Naive B cell (primary cell): ENCODE data around the gene SLN. TPM values are rescaled to one million over a fixed set of nuclear protein-coding genes. Genes with fewer than 3 reads are reported as not detected.

Source experiments
- ATAC-seq, 2 donors: fragments of 150-1000 bp; cut with Tn5 transposase; 2 replicates each; pipeline ENCODE4 v1.10.0; 2021; ENCODE audit warnings: low read depth in 2 of 2, mild to moderate bottlenecking in 2 of 2, moderate library complexity in 2 of 2
- DNase-seq: peaks from one replicate; pipeline ENCODE4 v3.0.0; 2022
- H3K27ac Mint-ChIP-seq, 6 donors: one replicate each; pipeline ENCODE4 v1.8.0; 2020 to 2022; ENCODE audit warnings: mild to moderate bottlenecking in 6 of 6, mixed read lengths in 6 of 6, moderate library complexity in 5 of 6, inconsistent platforms in 2 of 6
- H3K27me3 Mint-ChIP-seq, 3 donors: one replicate each; pipeline ENCODE4 v1.8.0; 2021 to 2022; ENCODE audit warnings: mixed read lengths in 3 of 3, mild to moderate bottlenecking in 1 of 3
- H3K36me3 Mint-ChIP-seq, 2 donors: one replicate each; pipeline ENCODE4 v1.8.0; 2020 to 2022; ENCODE audit warnings: mixed read lengths in 2 of 2, inconsistent platforms in 1 of 2, mild to moderate bottlenecking in 1 of 2
- H3K4me1 Mint-ChIP-seq, 3 donors: one replicate each; pipeline ENCODE4 v1.8.0; 2020 to 2022; ENCODE audit warnings: mixed read lengths in 3 of 3, inconsistent platforms in 1 of 3, mild to moderate bottlenecking in 1 of 3, moderate library complexity in 1 of 3
- H3K4me3 Mint-ChIP-seq, 8 donors: one replicate each; pipeline ENCODE4 v1.8.0; 2020 to 2022; ENCODE audit warnings: mild to moderate bottlenecking in 8 of 8, mixed read lengths in 8 of 8, moderate library complexity in 8 of 8, inconsistent platforms in 2 of 8
- H3K9me3 Mint-ChIP-seq, 7 donors: one replicate each; pipeline ENCODE4 v1.8.0; 2020 to 2022; ENCODE audit warnings: mixed read lengths in 7 of 7, mild to moderate bottlenecking in 5 of 7, inconsistent platforms in 2 of 7, moderate library complexity in 1 of 7
- polyA plus RNA-seq, 6 donors: library from polyadenylated mRNA; unstranded; fragments of 300-500 nt; fragmentation: Illumina TruSeq; gene quantifications; one replicate each; pipeline ENCODE4 v1.2.3, GENCODE V29; 2021; ENCODE audit warnings: low read depth in 6 of 6

Gene SLN
- polyA plus RNA-seq, 6 donors from 2014 or later = not detected

GRCh38 chr11:107740271-107740670 is 28.4 kb upstream of the SLN start:
- H3K27ac Mint-ChIP-seq = no peak overlapping the region
- H3K9me3 Mint-ChIP-seq = peaks cover 0 to 20% (median 5%) of the 10 kb centered on the region in 7 donors
- ATAC-seq = no peak
- peaks cover 27 to 59% (median 33%) of the 10 kb centered on the region in 3 donors for H3K27me3 Mint-ChIP-seq
- no peak overlapping the region for H3K4me3 Mint-ChIP-seq
- H3K4me1 Mint-ChIP-seq = no peaks in the 10 kb centered on the region
- DNase-seq = no peak
- H3K36me3 Mint-ChIP-seq = peaks cover 0 to 10% of the 10 kb centered on the region in 2 donors

- peaks cover 0 to 19% (median 7%) of the 10 kb centered on the region in 7 donors for H3K9me3 Mint-ChIP-seq
- no peak overlapping the region for H3K4me3 Mint-ChIP-seq
- H3K27me3 Mint-ChIP-seq = peaks cover 15 to 46% (median 28%) of the 10 kb centered on the region in 3 donors
- ATAC-seq = no peak
- no peak for DNase-seq
- H3K36me3 Mint-ChIP-seq = peaks cover 0 to 10% of the 10 kb centered on the region in 2 donors
- no peaks in the 10 kb centered on the region for H3K4me1 Mint-ChIP-seq
- H3K27ac Mint-ChIP-seq = no peak overlapping the region
Observed at GRCh38 chr11:107736546-107736945, 24.7 kb upstream of the SLN start.

GRCh38 chr11:107733518-107733917 is 21.7 kb upstream of the SLN start:
- Mint-ChIP-seq H3K36me3 (no peaks in the 10 kb centered on the region), H3K9me3 (peaks cover 0 to 3% (median 0%) of the 10 kb centered on the region in 7 donors), H3K27ac (peak overlapping the region in 1 of 6 donors; percentile 16), H3K27me3 (peaks cover 6 to 17% (median 11%) of the 10 kb centered on the region in 3 donors), H3K4me1 (no peaks in the 10 kb centered on the region), H3K4me3 (no peak overlapping the region)
- ATAC-seq (no peak), DNase-seq (no peak)

DNA sequence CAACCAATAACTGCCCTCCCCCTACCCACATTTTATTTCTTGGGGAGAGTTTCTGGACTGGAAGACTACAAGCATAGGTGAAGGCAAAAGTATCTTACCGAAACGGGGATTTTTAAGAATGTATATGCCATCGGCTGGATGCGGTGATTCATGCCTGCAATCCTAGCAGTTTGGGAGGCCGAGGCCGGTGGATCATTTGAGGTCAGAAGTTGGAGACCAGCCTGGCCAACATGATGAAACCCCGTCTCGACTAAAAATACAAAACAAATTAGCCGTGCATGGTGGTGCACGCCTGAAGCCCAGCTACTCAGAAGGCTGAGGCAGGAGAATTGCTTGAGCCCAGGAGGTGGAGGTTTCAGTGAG is 20.8 kb upstream of the SLN start:
- Mint-ChIP-seq H3K4me3 (no peak overlapping the region), H3K9me3 (peaks cover 0 to 2% (median 0%) of the 10 kb centered on the region in 7 donors), H3K27me3 (peaks cover 7 to 17% (median 14%) of the 10 kb centered on the region in 3 donors), H3K36me3 (no peaks in the 10 kb centered on the region), H3K27ac (no peak overlapping the region), H3K4me1 (no peaks in the 10 kb centered on the region)
- DNase-seq (no peak), ATAC-seq (no peak)

GRCh38 chr11:107731941-107732688 is 20.3 kb upstream of the SLN start:
- ATAC-seq (no peak), DNase-seq (no peak)
- H3K36me3 Mint-ChIP-seq = no peaks in the 10 kb centered on the region
- H3K9me3 Mint-ChIP-seq = peaks cover 0 to 2% (median 0%) of the 10 kb centered on the region in 7 donors
- H3K27me3 Mint-ChIP-seq = peaks cover 12 to 23% (median 17%) of the 10 kb centered on the region in 3 donors
- H3K4me3 Mint-ChIP-seq = no peak overlapping the region
- H3K27ac Mint-ChIP-seq = no peak overlapping the region
- no peaks in the 10 kb centered on the region for H3K4me1 Mint-ChIP-seq

DNA sequence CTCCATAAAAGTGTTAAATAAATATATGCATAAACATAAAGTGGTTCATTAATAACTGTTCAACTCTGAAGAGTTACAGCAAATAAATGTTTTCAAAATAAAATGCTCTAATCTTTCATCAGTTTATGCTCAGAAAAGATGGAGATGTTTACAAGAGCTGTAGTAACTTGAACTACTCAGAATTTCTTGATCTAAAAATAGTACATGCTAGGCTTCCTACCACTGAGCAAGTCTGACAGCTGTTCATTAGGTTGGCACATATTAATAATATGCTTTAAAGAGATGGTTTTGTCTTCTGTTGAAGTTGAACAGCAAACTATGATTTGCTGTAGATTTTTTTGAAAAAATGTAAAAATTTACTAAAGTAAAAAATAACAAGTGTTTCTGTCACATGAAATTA is 10.8 kb upstream of the SLN start:
- Mint-ChIP-seq H3K4me1 (no peaks in the 10 kb centered on the region), H3K27ac (no peak overlapping the region), H3K4me3 (no peak overlapping the region), H3K27me3 (peaks cover 12 to 27% (median 21%) of the 10 kb centered on the region in 3 donors), H3K9me3 (peaks cover 0 to 8% (median 2%) of the 10 kb centered on the region in 7 donors), H3K36me3 (no peaks in the 10 kb centered on the region)
- ATAC-seq = no peak
- no peak for DNase-seq

DNA sequence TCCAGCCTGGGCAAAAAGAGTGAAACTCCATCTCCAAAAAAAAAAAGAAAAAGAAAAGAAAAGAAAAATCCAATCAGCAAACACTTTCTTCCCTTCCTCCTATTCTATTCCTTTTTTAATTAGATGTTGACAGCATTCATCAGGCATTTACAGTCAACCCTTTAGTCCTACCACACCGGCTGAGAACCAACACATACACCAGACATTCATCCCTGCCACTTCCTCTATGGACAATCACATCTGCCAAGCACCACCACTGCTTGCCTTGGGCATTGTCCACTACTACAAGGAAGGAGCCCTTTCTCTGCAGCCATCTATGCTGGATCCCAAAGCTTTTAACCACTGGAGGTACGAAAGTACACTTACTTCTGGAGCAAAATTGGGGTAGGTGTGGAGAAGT is 9.4 kb upstream of the SLN start:
- peaks cover 6 to 22% (median 17%) of the 10 kb centered on the region in 3 donors for H3K27me3 Mint-ChIP-seq
- no peaks in the 10 kb centered on the region for H3K4me1 Mint-ChIP-seq
- H3K27ac Mint-ChIP-seq = no peak overlapping the region
- H3K9me3 Mint-ChIP-seq = peaks cover 0 to 8% (median 2%) of the 10 kb centered on the region in 7 donors
- no peaks in the 10 kb centered on the region for H3K36me3 Mint-ChIP-seq
- ATAC-seq = no peak
- H3K4me3 Mint-ChIP-seq = no peak overlapping the region
- no peak for DNase-seq

- DNase-seq (no peak), ATAC-seq (no peak)
- Mint-ChIP-seq H3K36me3 (no peaks in the 10 kb centered on the region), H3K4me3 (no peak overlapping the region), H3K9me3 (peaks cover 0 to 8% (median 4%) of the 10 kb centered on the region in 7 donors), H3K27ac (no peak overlapping the region), H3K27me3 (peaks cover 11 to 22% (median 20%) of the 10 kb centered on the region in 3 donors), H3K4me1 (no peaks in the 10 kb centered on the region)
Observed at GRCh38 chr11:107720303-107720774, 8.5 kb upstream of the SLN start.

DNA sequence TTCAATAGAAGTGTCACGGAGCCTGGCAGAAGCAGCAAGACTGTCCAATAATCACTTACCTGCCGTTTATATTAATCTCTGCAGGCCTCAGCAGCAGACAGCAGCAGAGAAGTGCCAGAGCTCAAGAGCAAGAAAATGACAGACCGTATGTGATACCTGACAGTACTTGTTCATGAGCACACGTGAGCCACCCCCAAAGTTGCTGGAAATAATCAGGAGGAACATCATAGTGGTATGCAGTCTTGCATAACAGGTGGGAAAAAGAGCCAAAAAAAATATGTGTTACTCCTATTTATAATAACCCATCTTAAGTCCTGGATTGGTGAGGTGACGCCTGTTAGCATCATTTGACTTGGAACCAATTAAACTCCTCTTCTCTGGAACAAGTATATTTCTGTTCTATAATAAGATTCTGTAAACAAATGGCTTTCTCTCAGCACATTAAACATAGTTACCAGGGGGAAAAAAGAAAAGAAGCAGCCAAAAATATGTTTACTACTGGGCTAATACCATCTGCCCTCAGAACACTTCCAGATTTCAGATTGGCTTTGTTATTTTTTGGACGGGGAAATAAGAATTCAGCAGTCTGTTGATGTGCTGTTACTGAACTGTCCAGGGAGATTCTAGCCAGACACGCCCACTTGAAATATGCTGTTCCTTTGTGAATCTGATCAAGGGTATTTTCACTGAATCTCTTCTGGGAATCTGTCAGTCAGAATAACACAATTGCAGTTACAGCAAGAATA is 7.9 kb upstream of the SLN start:
- no peak for DNase-seq
- no peak for ATAC-seq
- Mint-ChIP-seq H3K27ac (no peak overlapping the region), H3K36me3 (no peaks in the 10 kb centered on the region), H3K4me1 (no peaks in the 10 kb centered on the region), H3K27me3 (peaks cover 13 to 18% (median 17%) of the 10 kb centered on the region in 3 donors), H3K4me3 (no peak overlapping the region), H3K9me3 (peaks cover 0 to 8% (median 4%) of the 10 kb centered on the region in 7 donors)

DNA sequence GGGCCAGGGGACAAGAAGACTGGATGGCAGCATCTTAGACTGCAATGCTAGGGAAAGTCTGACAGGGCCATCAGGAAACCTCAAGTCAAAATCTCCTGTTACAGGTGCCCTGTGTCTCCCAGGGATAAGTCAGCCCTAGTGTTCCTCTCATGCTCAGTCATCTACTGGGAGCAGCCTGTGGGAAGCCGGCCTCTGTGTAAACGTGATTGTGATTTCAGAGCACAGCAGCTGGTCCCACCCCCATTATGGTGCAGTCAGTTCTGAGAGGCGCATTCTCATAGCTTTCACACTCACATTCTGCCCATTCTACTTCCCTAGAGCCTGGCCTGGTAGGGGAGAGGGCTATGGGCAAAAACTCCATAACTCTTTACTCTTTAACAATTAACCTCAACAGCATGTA is 7.2 kb upstream of the SLN start:
- Mint-ChIP-seq H3K4me1 (no peaks in the 10 kb centered on the region), H3K4me3 (no peak overlapping the region), H3K36me3 (no peaks in the 10 kb centered on the region), H3K27me3 (peaks cover 12 to 17% (median 15%) of the 10 kb centered on the region in 3 donors), H3K9me3 (peaks cover 0 to 8% (median 4%) of the 10 kb centered on the region in 7 donors), H3K27ac (peak overlapping the region in 1 of 6 donors; percentile 54)
- no peak for DNase-seq
- ATAC-seq = no peak

DNA sequence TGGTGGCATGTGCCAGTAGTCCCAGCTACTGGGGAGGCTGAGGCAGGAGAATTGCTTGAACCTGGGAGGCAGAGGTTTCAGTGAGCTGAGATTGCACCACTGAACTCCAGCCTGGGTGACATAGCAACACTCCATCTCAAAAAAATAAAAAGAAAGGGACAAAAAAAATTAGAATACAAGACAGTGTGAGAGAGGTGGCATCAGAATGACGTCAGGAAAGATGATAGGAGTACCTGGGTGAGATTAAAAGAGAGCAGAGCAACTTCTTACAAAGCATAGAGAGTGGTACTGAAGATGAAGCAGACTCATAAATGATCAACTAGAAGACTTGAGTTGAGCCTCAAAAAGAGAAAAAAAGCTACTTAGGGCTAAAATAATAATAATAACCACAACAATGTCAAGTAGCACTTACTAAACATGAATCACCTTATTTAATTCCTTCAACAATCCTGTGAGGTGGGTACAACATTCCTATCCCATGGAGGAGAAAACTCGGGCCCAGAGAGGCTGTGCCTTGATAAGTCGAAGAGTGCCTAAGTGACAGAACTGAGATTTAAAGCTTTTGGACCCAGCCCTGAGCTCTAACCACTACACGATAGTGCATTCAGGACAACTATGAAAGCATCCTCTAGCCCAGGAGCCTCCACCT is 5.2 kb upstream of the SLN start:
- ATAC-seq = no peak
- peaks cover 17 to 21% (median 19%) of the 10 kb centered on the region in 3 donors for H3K27me3 Mint-ChIP-seq

GRCh38 chr11:107713009-107713408 is 1.2 kb upstream of the SLN start:
- no peak overlapping the region for H3K4me3 Mint-ChIP-seq
- peaks cover 0 to 4% (median 0%) of the 10 kb centered on the region in 7 donors for H3K9me3 Mint-ChIP-seq
- DNase-seq (no peak), ATAC-seq (no peak)
- H3K27ac Mint-ChIP-seq = no peak overlapping the region
- no peaks in the 10 kb centered on the region for H3K4me1 Mint-ChIP-seq
- no peaks in the 10 kb centered on the region for H3K36me3 Mint-ChIP-seq
- peaks cover 26 to 36% (median 32%) of the 10 kb centered on the region in 3 donors for H3K27me3 Mint-ChIP-seq

More for the DNA sequence above, 5.2 kb upstream of the SLN start:
- DNase-seq = no peak
- H3K36me3 Mint-ChIP-seq = no peaks in the 10 kb centered on the region
- no peak overlapping the region for H3K27ac Mint-ChIP-seq
- H3K9me3 Mint-ChIP-seq = peaks cover 0 to 5% (median 4%) of the 10 kb centered on the region in 7 donors
- no peak overlapping the region for H3K4me3 Mint-ChIP-seq
- H3K4me1 Mint-ChIP-seq = no peaks in the 10 kb centered on the region

DNA sequence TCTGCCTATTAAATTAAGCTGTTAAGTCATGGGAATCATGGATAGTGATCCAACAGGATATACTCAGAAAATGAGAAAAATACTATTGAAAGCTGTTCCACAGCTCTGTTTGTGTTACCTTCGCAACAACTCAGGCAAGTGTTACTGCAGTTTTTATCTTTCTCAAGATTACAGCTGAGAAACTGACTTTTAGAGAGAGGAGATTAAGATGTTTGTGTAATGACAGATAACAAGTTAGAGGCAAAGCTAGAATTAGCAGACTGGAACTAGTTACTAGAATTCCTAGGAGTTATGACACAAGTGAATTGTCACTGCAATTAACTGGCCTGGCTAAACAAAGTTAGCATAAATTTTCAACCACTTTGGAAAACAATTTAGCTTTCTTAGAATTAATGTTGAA is 1.6 kb downstream of the SLN start:
- H3K9me3 Mint-ChIP-seq = no peaks in the 10 kb centered on the region
- no peak overlapping the region for H3K27ac Mint-ChIP-seq
- no peak overlapping the region for H3K4me3 Mint-ChIP-seq
- H3K27me3 Mint-ChIP-seq = peaks cover 26 to 33% (median 29%) of the 10 kb centered on the region in 3 donors
- H3K4me1 Mint-ChIP-seq = no peaks in the 10 kb centered on the region
- ATAC-seq (no peak), DNase-seq (no peak)
- H3K36me3 Mint-ChIP-seq = no peaks in the 10 kb centered on the region
